Mesothelial cell of epicardium (in vitro differentiated cells): Measurements from ENCODE around the gene SULF2. TPM values are rescaled to one million over a fixed set of nuclear protein-coding genes. Genes with fewer than 3 reads are reported as not detected.
"Not testable (repeated sequence)": the region's sequence is repeated elsewhere in the genome, so short reads cannot be mapped to it uniquely, and the experiment has no call there.

ENCODE experiments used
- DNase-seq, 2 experiments: peaks; one replicate each; pipeline ENCODE4 v3.0.0; 2021; ENCODE audit warnings: low spot score in 2 of 2; ENCODE audit not compliant: unreplicated experiment in 2 of 2
- H3K27ac Mint-ChIP-seq: 2 replicates; pipeline ENCODE4 v1.8.0; 2021; ENCODE audit warnings: mixed read lengths
- H3K27me3 Mint-ChIP-seq: 2 replicates; pipeline ENCODE4 v1.8.0; 2021; ENCODE audit warnings: low read depth, mixed read lengths
- H3K36me3 Mint-ChIP-seq: 2 replicates; pipeline ENCODE4 v1.8.0; 2021; ENCODE audit warnings: mixed read lengths
- H3K4me1 Mint-ChIP-seq: 2 replicates; pipeline ENCODE4 v1.8.0; 2021; ENCODE audit warnings: mixed read lengths
- H3K4me3 Mint-ChIP-seq: 2 replicates; pipeline ENCODE4 v1.8.0; 2021; ENCODE audit warnings: mild to moderate bottlenecking, moderate library complexity, mixed read lengths
- H3K9me3 Mint-ChIP-seq: 2 replicates; pipeline ENCODE4 v1.8.0; 2021; ENCODE audit warnings: mixed read lengths
- total RNA-seq: library from RNA; stranded (reverse); gene quantifications from 3 replicates; pipeline ENCODE4 v1.2.1, GENCODE V29; 2021
- TF ChIP-seq, protein P1 (sequence below): fragments of 200-600 bp; sonication (generic); IDR thresholded peaks from one replicate; pipeline ENCODE4 v1.5.0; 2021; ENCODE audit warnings: antibody characterized with exemption; ENCODE audit not compliant: unreplicated experiment

SULF2 gene
- total RNA-seq, 1 donor from 2014 or later: 77.0 TPM

DNA sequence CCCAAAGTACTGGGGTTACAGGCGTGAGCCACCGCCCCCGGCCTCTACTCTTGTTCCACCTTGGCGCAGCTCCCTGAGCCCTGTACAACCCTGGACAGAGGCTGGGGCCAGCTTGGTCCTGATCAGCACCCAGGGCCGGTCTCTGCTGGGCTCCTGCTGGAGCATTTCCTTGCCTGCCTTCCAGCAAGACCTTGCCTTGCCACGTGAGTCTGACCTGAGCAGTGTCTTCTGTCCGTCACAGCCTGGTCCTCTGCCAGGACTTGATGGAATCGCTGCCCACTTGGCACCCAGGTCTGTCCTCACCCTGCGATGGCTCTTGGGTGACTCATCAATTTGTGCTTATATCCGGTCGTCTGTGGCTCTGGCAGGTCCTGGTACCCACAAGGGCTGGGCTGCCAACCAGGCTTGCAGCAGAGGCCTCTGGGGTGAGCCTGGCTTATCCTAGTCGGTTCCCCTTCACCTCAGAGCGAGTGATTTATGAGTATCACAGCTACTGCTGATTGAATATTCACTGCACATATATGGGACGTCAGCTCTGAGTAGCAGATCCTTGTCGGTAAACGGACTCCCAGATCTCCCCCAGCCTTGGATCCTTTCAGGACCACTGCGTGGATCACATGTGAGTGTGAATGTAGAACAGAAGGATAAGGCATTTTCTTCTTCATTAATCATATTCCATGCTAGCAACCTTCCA lies 10.1 kb upstream of the SULF2 start:
- Mint-ChIP-seq H3K4me1 (peaks cover 13% of the 10 kb centered on the region), H3K36me3 (no peaks in the 10 kb centered on the region), H3K27me3 (peaks cover 16% of the 10 kb centered on the region), H3K27ac (no peak overlapping the region), H3K9me3 (no peaks in the 10 kb centered on the region), H3K4me3 (no peak overlapping the region)
- no peak for DNase-seq
- TF ChIP-seq, protein P1, sequence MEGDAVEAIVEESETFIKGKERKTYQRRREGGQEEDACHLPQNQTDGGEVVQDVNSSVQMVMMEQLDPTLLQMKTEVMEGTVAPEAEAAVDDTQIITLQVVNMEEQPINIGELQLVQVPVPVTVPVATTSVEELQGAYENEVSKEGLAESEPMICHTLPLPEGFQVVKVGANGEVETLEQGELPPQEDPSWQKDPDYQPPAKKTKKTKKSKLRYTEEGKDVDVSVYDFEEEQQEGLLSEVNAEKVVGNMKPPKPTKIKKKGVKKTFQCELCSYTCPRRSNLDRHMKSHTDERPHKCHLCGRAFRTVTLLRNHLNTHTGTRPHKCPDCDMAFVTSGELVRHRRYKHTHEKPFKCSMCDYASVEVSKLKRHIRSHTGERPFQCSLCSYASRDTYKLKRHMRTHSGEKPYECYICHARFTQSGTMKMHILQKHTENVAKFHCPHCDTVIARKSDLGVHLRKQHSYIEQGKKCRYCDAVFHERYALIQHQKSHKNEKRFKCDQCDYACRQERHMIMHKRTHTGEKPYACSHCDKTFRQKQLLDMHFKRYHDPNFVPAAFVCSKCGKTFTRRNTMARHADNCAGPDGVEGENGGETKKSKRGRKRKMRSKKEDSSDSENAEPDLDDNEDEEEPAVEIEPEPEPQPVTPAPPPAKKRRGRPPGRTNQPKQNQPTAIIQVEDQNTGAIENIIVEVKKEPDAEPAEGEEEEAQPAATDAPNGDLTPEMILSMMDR: no peak

DNA sequence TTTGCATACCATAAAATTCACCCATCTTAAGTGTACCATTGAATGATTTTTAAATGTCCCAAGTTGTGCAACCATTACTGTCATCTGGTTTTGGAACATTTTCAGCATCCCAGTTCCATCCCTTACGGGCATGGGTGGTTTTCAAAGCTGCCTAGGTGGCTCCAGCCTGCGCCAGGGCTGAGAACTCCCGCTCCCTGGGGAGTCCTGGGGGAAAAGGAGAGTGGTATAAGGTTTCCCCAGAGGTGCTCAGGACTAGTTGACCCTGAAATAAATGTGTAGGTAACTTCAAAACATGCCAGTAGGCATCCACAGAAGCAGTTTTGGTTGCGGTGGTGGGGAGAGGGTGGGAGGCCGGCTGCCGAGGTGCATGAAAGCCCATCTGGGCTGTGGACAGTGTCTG lies 9.0 kb upstream of the SULF2 start:
- not testable (repeated sequence) for H3K27ac Mint-ChIP-seq, H3K4me3 Mint-ChIP-seq, DNase-seq, H3K9me3 Mint-ChIP-seq, H3K36me3 Mint-ChIP-seq
- H3K4me1 Mint-ChIP-seq: peaks cover 24% of the 10 kb centered on the region
- H3K27me3 Mint-ChIP-seq: peaks cover 16% of the 10 kb centered on the region

DNA sequence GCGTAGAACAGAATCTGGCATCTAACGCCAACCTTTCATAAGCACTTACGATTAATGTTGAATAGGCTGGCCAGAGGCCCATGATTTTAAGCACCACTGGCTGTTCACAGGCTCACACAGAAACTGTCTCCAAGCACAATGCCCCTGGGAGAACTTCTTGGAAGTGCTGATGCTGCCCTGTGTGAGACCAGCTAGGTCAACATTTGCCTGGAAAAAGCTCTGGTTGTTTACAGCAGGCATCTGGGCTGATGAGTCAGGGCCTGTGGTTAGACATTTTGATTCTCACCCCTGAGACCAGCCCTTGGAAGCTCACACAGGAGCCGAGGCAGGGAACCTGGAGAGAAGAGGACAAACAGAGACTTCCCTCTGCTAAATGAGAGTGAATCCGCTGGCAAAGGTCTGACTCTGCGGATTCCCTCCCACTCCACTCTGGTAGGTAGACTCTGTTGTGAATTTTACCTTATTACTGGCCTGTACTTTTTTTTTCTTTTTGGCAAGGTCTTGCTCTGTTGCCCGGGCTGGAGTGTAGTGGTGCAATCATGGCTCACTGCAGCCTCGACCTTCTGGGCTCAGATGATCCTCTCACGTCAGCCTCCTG lies 6.8 kb upstream of the SULF2 start:
- Mint-ChIP-seq H3K36me3 (no peaks in the 10 kb centered on the region), H3K4me1 (peaks cover 25% of the 10 kb centered on the region), H3K27ac (no peak overlapping the region), H3K27me3 (peaks cover 20% of the 10 kb centered on the region), H3K9me3 (no peaks in the 10 kb centered on the region), H3K4me3 (no peak overlapping the region)
- DNase-seq: no peak
- TF ChIP-seq, protein P1: no peak

DNA sequence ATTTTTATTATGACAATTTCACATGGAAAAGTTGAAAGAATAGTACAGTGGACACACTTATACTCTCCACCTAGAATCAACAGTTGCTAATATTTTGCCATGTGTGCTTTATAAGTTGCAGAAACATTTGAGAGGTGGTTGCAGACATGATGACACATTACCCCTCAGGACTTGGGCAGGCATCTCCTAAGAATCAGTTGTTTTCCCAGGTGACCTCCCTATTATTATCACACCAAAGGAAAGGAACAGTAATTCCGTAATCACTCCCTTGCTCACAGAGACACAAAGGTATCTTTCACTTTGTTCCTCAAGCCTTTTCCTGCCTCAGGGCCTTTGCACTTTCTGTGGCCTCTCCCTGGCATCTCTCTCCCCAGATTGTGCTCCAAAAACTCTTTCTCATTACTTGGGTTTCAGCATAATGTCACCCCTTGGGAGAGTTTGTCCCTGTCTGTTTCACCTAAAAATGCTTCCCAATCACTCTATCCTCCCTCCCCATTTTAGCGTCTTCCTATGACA lies 5.9 kb upstream of the SULF2 start:
- TF ChIP-seq, protein P1: no peak
- no peaks in the 10 kb centered on the region for H3K36me3 Mint-ChIP-seq
- no peak for DNase-seq
- peaks cover 35% of the 10 kb centered on the region for H3K4me1 Mint-ChIP-seq
- H3K27ac Mint-ChIP-seq: no peak overlapping the region
- peaks cover 23% of the 10 kb centered on the region for H3K27me3 Mint-ChIP-seq
- H3K9me3 Mint-ChIP-seq: no peaks in the 10 kb centered on the region
- no peak overlapping the region for H3K4me3 Mint-ChIP-seq

DNA sequence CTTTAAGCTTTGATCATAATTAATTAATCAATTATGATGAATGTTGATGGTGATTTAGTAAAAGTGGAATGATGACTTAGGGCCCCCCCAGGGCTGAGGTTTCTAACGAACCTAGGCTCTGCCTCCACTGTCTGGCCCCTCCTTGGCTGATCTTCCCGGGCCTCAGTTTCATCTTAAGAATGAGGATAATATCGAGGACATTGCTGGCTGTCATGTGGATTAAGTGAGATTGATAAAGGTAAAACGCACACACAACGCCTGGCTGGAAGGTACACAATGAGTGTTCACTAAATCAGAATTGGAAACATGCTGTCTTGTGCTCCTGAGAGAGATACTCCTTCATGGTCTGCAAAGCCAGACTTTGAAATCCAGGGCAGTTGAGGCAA lies 5.3 kb upstream of the SULF2 start:
- no peaks in the 10 kb centered on the region for H3K9me3 Mint-ChIP-seq
- H3K27me3 Mint-ChIP-seq: peaks cover 19% of the 10 kb centered on the region
- peaks cover 39% of the 10 kb centered on the region for H3K4me1 Mint-ChIP-seq
- H3K36me3 Mint-ChIP-seq: no peaks in the 10 kb centered on the region
- no peak for DNase-seq
- H3K4me3 Mint-ChIP-seq: no peak overlapping the region
- TF ChIP-seq, protein P1: no peak
- no peak overlapping the region for H3K27ac Mint-ChIP-seq

DNA sequence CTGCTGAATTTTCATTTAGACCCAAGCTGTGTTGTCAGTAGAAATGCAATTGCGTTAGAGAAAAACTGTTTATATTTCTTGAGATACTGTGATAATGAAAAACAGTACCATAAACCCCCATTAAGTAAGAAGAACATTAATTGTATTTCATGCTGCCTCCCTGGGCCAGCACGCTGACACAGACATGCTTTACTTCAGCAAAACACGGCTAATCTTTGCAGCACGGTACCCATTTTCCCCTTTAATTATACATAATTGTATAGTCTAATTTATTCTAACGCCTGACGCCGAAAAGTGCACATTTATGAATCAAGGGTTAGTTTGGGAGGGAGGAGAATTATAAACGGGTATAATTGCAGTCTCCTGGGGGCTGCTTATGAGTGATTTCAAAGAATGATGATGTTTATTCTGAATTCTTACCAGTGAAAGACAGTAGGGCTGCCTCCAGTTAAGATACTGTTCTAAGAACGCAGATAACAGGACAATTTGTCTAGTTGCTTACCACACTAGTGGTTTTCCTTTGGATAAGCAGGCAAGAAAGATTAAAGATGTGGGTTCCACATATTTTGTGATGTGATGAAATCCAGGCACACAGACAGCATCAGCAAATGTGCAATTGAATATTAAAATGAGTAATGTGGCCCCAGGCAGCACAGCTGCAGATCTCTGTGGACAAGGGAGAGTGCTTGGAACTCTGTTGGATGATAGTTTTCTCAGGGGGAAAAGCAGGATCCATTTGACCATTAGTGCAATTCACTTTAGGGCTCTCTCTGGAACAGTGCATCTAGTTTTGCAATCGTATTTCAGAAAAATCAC lies 4.7 kb upstream of the SULF2 start:
- H3K36me3 Mint-ChIP-seq: no peaks in the 10 kb centered on the region
- no peak overlapping the region for H3K4me3 Mint-ChIP-seq

More for the DNA sequence above, 4.7 kb upstream of the SULF2 start:
- TF ChIP-seq, protein P1: no peak
- no peak for DNase-seq
- peaks cover 39% of the 10 kb centered on the region for H3K4me1 Mint-ChIP-seq
- no peaks in the 10 kb centered on the region for H3K9me3 Mint-ChIP-seq
- H3K27me3 Mint-ChIP-seq: peaks cover 19% of the 10 kb centered on the region
- H3K27ac Mint-ChIP-seq: peak overlapping the region; percentile 40
